NT2/D1 (cell line): ENCODE data around the gene HORMAD1.

Experiments used
- DNase-seq: peaks from one replicate; pipeline ENCODE4 v3.0.0-alpha.2; 2011; ENCODE audit warnings: low read depth, low spot score
- H3K27me3 ChIP-seq: 2 replicates; pipeline ENCODE4 v1.6.0; 2011; ENCODE audit warnings: mild to moderate bottlenecking; ENCODE audit not compliant: insufficient read length, insufficient read depth
- H3K36me3 ChIP-seq: 2 replicates; pipeline ENCODE4 v1.6.1; 2011; ENCODE audit warnings: mild to moderate bottlenecking, low read length, mixed read lengths; ENCODE audit not compliant: insufficient read depth, insufficient read length
- H3K4me1 ChIP-seq: 2 replicates; pipeline ENCODE4 v1.5.1; 2011; ENCODE audit not compliant: insufficient read depth, insufficient read length
- H3K4me3 ChIP-seq: 2 replicates; pipeline ENCODE4 v1.5.1; 2011; ENCODE audit warnings: low read depth; ENCODE audit not compliant: insufficient read length
- H3K9ac ChIP-seq: 2 replicates; pipeline ENCODE4 v1.6.0; 2011; ENCODE audit warnings: low read depth; ENCODE audit not compliant: insufficient read length
- H3K9me3 ChIP-seq: 2 replicates; pipeline ENCODE4 v1.5.1; 2011; ENCODE audit warnings: mild to moderate bottlenecking, low read length; ENCODE audit not compliant: insufficient read depth
- SUZ12 ChIP-seq: IDR thresholded peaks from 2 replicates; pipeline ENCODE4 v1.6.1; 2011; ENCODE audit not compliant: insufficient read length, insufficient read depth; ENCODE audit errors: extremely low read depth
- YY1 ChIP-seq: IDR thresholded peaks from 2 replicates; pipeline ENCODE4 v1.6.1; 2011; ENCODE audit not compliant: insufficient read length, insufficient read depth
- ZNF274 ChIP-seq: IDR thresholded peaks from 2 replicates; pipeline ENCODE4 v1.6.1; 2011; ENCODE audit warnings: mild to moderate bottlenecking, low read depth, low read length

The HORMAD1 gene

DNA sequence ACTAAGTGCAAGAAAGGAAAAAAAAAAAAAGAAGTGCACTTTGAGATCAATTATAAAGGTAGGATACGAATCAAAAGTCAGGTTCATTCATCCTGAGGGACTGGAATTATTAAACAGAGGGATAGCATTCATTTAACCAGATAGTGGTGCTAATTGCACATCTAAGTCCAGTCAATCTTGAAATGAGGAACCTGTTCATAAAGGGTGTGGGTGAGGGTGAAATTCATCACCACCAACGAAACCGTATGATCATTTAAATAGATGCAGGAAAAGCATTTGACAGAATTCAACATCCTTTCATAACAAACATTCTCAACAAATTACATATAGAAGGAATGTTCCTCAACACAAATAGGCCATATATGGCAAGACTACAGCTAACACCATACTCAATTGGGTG lies 39.3 kb upstream of the HORMAD1 start:
- Histone ChIP-seq H3K4me3 (no peak overlapping the region), H3K4me1 (no peaks in the 10 kb centered on the region), H3K36me3 (no peaks in the 10 kb centered on the region), H3K27me3 (no peaks in the 10 kb centered on the region), H3K9me3 (peaks cover 5% of the 10 kb centered on the region; the same call in 1 of the 2 replicates), H3K9ac (no peak overlapping the region)
- no peak for DNase-seq
- TF ChIP-seq ZNF274 = no peak
- TF ChIP-seq YY1 = no peak
- no peak for TF ChIP-seq SUZ12

DNA sequence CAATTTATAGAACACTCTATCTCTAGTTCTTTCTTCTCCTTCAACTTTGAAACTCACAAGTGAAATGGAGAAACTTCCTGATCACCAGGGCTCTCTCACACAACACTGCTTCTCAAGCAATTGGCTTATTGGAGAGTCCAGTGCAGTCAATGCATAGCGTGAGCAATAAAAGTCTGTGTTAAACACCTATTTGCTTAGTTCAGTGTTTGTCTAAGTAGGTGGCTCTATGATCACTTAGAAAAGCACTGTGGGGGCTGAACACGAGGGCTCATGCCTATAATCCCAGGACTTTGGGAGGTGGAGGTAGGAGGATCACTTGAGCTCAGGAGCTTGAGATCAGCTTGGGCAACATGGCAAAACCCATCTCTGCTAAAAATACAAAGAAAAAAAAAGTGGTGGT lies 32.7 kb upstream of the HORMAD1 start:
- TF ChIP-seq ZNF274 (no peak), SUZ12 (no peak), YY1 (no peak)
- H3K36me3 ChIP-seq = no peaks in the 10 kb centered on the region
- DNase-seq = no peak
- H3K4me1 ChIP-seq = no peaks in the 10 kb centered on the region
- H3K9me3 ChIP-seq = no peaks in the 10 kb centered on the region
- H3K27me3 ChIP-seq = no peaks in the 10 kb centered on the region
- no peak overlapping the region for H3K9ac ChIP-seq
- no peak overlapping the region for H3K4me3 ChIP-seq

DNA sequence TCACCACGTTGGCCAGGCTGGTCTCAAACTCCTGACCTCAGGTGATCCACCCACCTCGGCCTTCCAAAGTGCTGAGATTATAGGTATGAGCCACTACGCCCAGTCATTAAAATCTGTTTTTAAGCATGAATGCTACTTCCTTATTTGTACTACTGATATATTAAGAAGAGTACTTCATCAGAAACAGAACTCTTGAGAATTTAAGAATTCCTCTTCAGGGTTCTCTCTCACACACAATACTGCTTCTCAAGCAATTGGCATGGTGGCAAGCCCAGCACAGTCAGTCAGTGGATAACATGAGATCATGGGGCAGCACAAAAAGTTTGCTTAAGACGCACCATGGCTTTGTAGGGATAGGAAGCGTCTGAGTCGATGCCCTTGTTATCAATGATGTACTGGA lies 30.7 kb upstream of the HORMAD1 start:
- Histone ChIP-seq H3K27me3 (no peaks in the 10 kb centered on the region), H3K9me3 (no peaks in the 10 kb centered on the region), H3K4me1 (no peaks in the 10 kb centered on the region), H3K4me3 (no peak overlapping the region), H3K9ac (no peak overlapping the region), H3K36me3 (no peaks in the 10 kb centered on the region)
- DNase-seq = no peak
- no peak for TF ChIP-seq YY1
- TF ChIP-seq SUZ12 = no peak
- TF ChIP-seq ZNF274 = no peak

DNA sequence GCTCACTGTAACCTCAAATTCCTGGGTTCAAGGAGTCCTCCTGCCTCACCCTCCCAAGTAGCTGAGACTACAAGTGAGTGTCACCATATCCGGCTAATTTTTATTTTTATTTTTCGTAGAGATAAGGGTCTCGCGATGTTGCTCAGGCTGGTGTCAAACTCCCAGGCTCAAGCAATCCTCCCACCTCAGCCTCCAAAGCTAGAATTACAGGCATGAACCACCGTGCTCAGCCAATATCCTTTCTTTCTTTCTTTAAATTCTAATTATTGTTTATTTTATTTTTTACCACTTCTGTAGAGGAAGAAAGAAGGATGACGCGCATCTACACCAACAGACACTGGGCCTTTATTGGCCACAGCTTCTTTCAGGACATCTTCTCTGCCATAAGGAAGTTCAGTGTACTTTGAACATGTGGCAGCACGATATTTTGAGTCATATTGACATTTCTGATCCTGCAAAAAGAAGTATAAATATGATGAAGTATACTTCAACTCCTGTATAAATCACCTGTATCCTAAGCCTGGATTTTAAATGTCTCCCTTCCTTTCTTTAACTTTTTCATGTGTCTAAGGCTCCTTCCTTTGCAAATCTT lies 29.1 kb upstream of the HORMAD1 start:
- Histone ChIP-seq H3K27me3 (no peaks in the 10 kb centered on the region), H3K9ac (no peak overlapping the region), H3K36me3 (no peaks in the 10 kb centered on the region), H3K4me1 (no peaks in the 10 kb centered on the region), H3K9me3 (no peaks in the 10 kb centered on the region), H3K4me3 (no peak overlapping the region)
- TF ChIP-seq YY1 (no peak), ZNF274 (no peak), SUZ12 (no peak)
- DNase-seq = no peak

DNA sequence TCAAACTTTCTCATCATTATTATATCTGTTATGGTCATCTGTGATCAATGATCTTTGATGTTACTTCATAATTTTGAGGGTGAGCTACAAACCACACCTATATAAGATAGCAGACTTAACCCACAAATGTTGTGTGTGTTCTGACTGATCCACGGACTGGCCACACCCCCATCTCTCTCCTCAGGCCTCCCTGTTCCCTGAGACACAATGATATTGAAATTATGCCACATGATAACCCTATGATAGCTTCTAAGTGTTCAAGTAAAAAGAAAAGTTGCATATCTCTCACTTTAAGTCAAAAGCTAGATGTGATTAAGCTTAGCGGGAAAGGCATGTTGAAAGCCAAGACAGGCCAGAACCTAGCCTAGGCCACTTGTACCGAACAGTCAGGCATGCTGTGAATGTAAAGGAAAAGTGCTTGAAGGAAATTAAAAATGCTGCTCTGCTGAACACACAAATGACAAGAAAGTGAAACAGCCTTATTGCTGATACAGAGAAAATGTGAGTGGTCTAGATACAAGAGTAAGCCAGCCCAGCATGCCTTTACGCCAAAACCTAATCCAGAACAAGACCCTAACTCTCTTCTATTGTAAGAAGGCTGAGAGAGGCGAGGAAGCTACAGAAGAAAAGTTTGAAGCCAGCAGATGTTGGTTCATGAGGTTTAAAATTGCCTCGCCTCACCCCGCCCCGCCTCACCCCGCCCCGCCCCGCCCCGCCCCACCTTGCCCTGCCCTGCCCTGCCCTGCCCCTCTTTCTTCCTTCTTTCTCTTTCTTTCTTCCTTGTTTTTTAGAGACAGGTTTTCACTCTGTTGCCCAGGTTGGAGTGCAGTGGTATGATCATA lies 28.4 kb upstream of the HORMAD1 start:
- DNase-seq = no peak
- no peaks in the 10 kb centered on the region for H3K4me1 ChIP-seq
- H3K9ac ChIP-seq = no peak overlapping the region
- no peak overlapping the region for H3K4me3 ChIP-seq
- H3K27me3 ChIP-seq = no peaks in the 10 kb centered on the region
- H3K9me3 ChIP-seq = no peaks in the 10 kb centered on the region
- TF ChIP-seq SUZ12 = no peak
- no peak for TF ChIP-seq ZNF274
- no peak for TF ChIP-seq YY1
- no peaks in the 10 kb centered on the region for H3K36me3 ChIP-seq

DNA sequence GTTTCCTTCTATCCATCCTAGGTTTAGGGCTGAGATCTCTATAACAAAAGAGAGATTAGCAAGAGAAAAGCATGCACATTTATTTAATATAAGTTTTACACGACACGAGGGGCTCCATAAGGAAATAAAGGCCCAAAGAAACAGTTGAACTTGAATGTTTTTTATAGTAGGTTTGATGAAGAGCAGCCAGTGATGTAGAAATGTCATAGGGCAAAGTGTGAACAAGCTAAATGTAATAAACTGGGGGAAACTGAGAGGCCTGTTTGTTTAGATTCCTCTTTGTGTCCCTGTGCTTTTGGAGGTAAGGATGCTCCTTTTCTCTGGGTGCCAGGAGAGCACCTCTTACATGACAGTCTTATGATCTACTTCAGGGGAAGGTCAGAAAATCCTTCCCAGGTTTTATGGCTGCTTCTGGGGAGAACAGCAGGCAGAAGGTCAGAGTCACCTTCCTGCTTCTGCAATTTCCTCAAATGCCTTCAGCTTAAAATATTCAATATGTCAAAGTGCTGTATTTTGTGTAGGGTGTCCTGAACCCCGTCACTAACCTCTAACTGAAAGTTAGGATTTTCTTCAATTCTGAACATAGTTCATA lies 9.5 kb upstream of the HORMAD1 start:
- TF ChIP-seq SUZ12 (no peak), YY1 (no peak), ZNF274 (no peak)
- Histone ChIP-seq H3K9me3 (no peaks in the 10 kb centered on the region), H3K4me3 (no peak overlapping the region), H3K27me3 (no peaks in the 10 kb centered on the region), H3K36me3 (no peaks in the 10 kb centered on the region), H3K4me1 (no peaks in the 10 kb centered on the region), H3K9ac (no peak overlapping the region)
- no peak for DNase-seq

DNA sequence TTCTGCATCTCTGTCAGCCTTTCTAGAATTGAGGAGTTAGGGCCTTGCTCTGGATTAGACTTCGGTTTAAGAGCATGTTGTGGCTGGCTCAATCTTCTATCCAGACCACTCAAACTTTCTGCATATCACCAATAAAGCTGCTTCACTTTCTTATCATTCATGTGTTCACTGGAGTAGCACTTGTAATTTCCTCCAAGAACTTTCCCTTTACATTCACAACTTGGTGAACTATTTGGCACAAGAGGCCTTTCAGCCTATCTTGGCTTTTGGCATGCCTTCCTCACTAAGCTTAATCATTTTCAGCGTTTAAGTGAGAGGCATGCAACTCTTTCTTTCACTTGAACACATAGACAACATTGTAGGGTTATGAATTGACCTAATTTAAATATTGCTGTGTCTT lies 3.6 kb upstream of the HORMAD1 start:
- TF ChIP-seq ZNF274 (no peak), YY1 (no peak), SUZ12 (no peak)
- Histone ChIP-seq H3K4me3 (no peak overlapping the region), H3K27me3 (no peaks in the 10 kb centered on the region), H3K9me3 (no peaks in the 10 kb centered on the region), H3K4me1 (no peaks in the 10 kb centered on the region), H3K36me3 (no peaks in the 10 kb centered on the region), H3K9ac (no peak overlapping the region)
- DNase-seq = no peak
